C1 segment of cervical spinal cord (tissue), 14 donors: ENCODE data around the gene GPR34.

Experiments
- DNase-seq, 14 donors: peaks; one replicate each; lab custom pipeline; 2025; lab: John Stamatoyannopoulos, UW

Gene GPR34

DNA sequence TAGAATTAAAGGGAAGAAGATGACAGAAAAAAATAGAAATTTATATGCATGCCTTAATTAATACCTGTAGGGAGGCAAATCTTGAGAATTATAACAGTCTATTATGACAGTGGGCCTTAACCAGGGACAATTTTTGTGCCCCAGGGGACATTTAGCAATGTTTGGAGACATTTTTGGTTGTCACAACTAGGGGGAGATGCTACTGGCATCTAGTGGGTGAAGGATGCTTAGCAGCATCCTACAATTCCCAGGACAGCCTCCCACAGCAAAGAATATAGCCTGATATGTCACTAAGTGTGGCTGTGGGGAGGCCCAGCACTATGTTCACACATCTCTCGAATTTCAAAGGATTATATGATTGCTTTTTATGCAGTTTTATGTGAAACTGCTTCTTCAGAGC, 45.8 kb downstream of the GPR34 start:
- DNase-seq, result peak in 2 of 14 donors; percentile 0 to 2

GRCh38 chrX:41737065-41737464, 48.3 kb downstream of the GPR34 start:
- DNase-seq, result no peak

DNA sequence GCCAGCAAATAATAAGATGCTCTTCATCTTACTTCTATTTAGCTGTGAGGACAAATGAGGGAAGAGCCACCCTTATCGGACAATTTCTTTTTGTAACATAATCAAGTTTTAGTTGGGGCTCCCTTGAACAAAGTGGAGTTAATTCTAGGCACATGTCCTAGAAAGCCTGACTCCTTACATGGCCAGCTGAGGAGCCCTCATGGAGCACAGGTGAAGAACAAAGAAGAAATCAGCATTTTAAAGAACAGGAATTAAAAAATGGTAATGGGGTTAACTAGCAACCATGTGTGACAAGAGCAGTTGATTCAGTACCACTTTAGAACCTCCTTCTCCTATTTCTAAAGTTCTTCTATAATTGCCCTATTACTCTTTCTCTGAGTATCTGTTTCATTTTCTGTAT, 51.1 kb downstream of the GPR34 start:
- DNase-seq, result no peak
